ENCODE measurements around the gene KCNK7. TPM values are rescaled to one million over a fixed set of nuclear protein-coding genes. Genes with fewer than 3 reads are reported as not detected.

KCNK7 gene
- total RNA-seq, 1 donor from 2014 or later, result 1.3 TPM

GRCh38 chr11:65606876-65607613 lies 11.4 kb upstream of the KCNK7 start:
- peak; percentile 95 for DNase-seq
- peak overlapping the region; percentile 55 for H3K27ac ChIP-seq

GRCh38 chr11:65604258-65604657 lies 8.7 kb upstream of the KCNK7 start:
- TF ChIP-seq CTCF (IDR thresholded peaks at IDR 0.05), result no peak
- Histone ChIP-seq H3K4me3 (no peak overlapping the region), H3K9me3 (no peaks in the 10 kb centered on the region), H3K27ac (no peak overlapping the region), H3K4me1 (peaks cover 17% of the 10 kb centered on the region), H3K36me3 (peaks cover 69% of the 10 kb centered on the region), H3K27me3 (no peaks in the 10 kb centered on the region)
- no peak for ATAC-seq
- intact Hi-C loops (cut with DNase I), result no loop called here
- DNase-seq, result no peak

More at GRCh38 chr11:65606876-65607613, 11.4 kb upstream of the KCNK7 start:
- TF ChIP-seq CTCF (IDR thresholded peaks at IDR 0.05), result no peak
- H3K27me3 ChIP-seq, result no peaks in the 10 kb centered on the region
- intact Hi-C loops (cut with DNase I), result no loop called here
- ATAC-seq, result peak; percentile 96
- H3K4me3 ChIP-seq, result peak overlapping the region; percentile 23
- H3K4me1 ChIP-seq, result peaks cover 39% of the 10 kb centered on the region
- H3K36me3 ChIP-seq, result peaks cover 69% of the 10 kb centered on the region
- H3K9me3 ChIP-seq, result no peaks in the 10 kb centered on the region

GRCh38 chr11:65599955-65600246 lies 4.3 kb upstream of the KCNK7 start:
- DNase-seq (no peak), ATAC-seq (no peak)
- Histone ChIP-seq H3K9me3 (no peaks in the 10 kb centered on the region), H3K4me1 (no peaks in the 10 kb centered on the region), H3K27me3 (no peaks in the 10 kb centered on the region), H3K27ac (no peak overlapping the region), H3K36me3 (peaks cover 64% of the 10 kb centered on the region), H3K4me3 (no peak overlapping the region)
- no peak for TF ChIP-seq CTCF (IDR thresholded peaks at IDR 0.05)
- intact Hi-C loops (cut with DNase I), result no loop called here

- Histone ChIP-seq H3K4me3 (no peak overlapping the region), H3K9me3 (no peaks in the 10 kb centered on the region), H3K36me3 (peaks cover 59% of the 10 kb centered on the region), H3K27ac (no peak overlapping the region), H3K4me1 (no peaks in the 10 kb centered on the region), H3K27me3 (no peaks in the 10 kb centered on the region)
- DNase-seq (no peak), ATAC-seq (no peak)
- TF ChIP-seq CTCF (IDR thresholded peaks at IDR 0.05), result no peak
- intact Hi-C loops (cut with DNase I), result no loop called here
These were observed 3.8 kb upstream of the KCNK7 start for GRCh38 chr11:65599216-65599954.

- TF ChIP-seq CTCF (IDR thresholded peaks at IDR 0.05), result no peak
- ATAC-seq, result no peak
These were observed 2.7 kb upstream of the KCNK7 start for GRCh38 chr11:65598258-65598699.

More at GRCh38 chr11:65598258-65598699, 2.7 kb upstream of the KCNK7 start:
- DNase-seq, result no peak
- Histone ChIP-seq H3K27me3 (no peaks in the 10 kb centered on the region), H3K4me1 (no peaks in the 10 kb centered on the region), H3K27ac (no peak overlapping the region), H3K9me3 (no peaks in the 10 kb centered on the region), H3K4me3 (no peak overlapping the region), H3K36me3 (peaks cover 48% of the 10 kb centered on the region)
- intact Hi-C loops (cut with DNase I), result no loop called here

All from upper lobe of right lung (tissue), 1 donor.